ENCODE measurements around the gene PRSS53.
"Not testable (repeated sequence)": the region's sequence is repeated elsewhere in the genome, so short reads cannot be mapped to it uniquely, and the experiment has no call there.

Gene PRSS53

GRCh38 chr16:31117384-31118222 is 28.9 kb upstream of the PRSS53 start, which contains the start of gene KAT8:
Gene KAT8 (plus strand): TSS chr16:31117664. CDS start chr16:31117682, 18 bp downstream.
- DNase-seq = peak; percentile 98

- no peak for DNase-seq
These were observed 25.7 kb upstream of the PRSS53 start for GRCh38 chr16:31114468-31114867.

GRCh38 chr16:31113121-31114120 is 24.7 kb upstream of the PRSS53 start:
- peak in 1 of 2 donors; percentile 54 for DNase-seq

- DNase-seq = no peak
These were observed 24.0 kb upstream of the PRSS53 start for GRCh38 chr16:31112711-31113110.

- no peak for DNase-seq
These were observed 23.2 kb upstream of the PRSS53 start for GRCh38 chr16:31111881-31112466.

GRCh38 chr16:31110106-31111034 is 21.6 kb upstream of the PRSS53 start:
- no peak for DNase-seq

- no peak for DNase-seq
These were observed 20.9 kb upstream of the PRSS53 start for GRCh38 chr16:31109622-31110021.

- no peak for DNase-seq
These were observed 20.2 kb upstream of the PRSS53 start for GRCh38 chr16:31108794-31109558.

- DNase-seq = peak; percentile 56 to 65
These were observed 19.5 kb upstream of the PRSS53 start, which contains the start of gene BCKDK for GRCh38 chr16:31108035-31108793. Gene BCKDK (plus strand): TSS chr16:31108386. CDS start chr16:31109224, 838 bp downstream.

GRCh38 chr16:31107465-31107867 is 18.7 kb upstream of the PRSS53 start:
- no peak for DNase-seq

- no peak for DNase-seq
These were observed 18.0 kb upstream of the PRSS53 start for GRCh38 chr16:31106509-31107464.

GRCh38 chr16:31105677-31106213 is 17.0 kb upstream of the PRSS53 start:
- peak; percentile 84 to 85 for DNase-seq

GRCh38 chr16:31100876-31101641 is 12.3 kb upstream of the PRSS53 start:
- DNase-seq = not testable (repeated sequence)

GRCh38 chr16:31099860-31100638 is 11.3 kb upstream of the PRSS53 start:
- DNase-seq = no peak

GRCh38 chr16:31094424-31095120 is 5.8 kb upstream of the PRSS53 start, which contains the start of gene VKORC1:
Gene VKORC1 (minus strand): TSS chr16:31094797. CDS start chr16:31094729, 68 bp downstream.
- DNase-seq = peak; percentile 89 to 91

GRCh38 chr16:31094088-31094423 is 5.3 kb upstream of the PRSS53 start:
- no peak for DNase-seq

Data from CD4-positive, alpha-beta T cell treated with Interleukin-4 for 1 hour (primary cell).